NCI-H1092 (cell line): Measurements from ENCODE around the gene DGUOK.

Experiments
- DNase-seq: peaks from one replicate; lab custom pipeline; 2025; lab: John Stamatoyannopoulos, UW

Gene DGUOK

DNA sequence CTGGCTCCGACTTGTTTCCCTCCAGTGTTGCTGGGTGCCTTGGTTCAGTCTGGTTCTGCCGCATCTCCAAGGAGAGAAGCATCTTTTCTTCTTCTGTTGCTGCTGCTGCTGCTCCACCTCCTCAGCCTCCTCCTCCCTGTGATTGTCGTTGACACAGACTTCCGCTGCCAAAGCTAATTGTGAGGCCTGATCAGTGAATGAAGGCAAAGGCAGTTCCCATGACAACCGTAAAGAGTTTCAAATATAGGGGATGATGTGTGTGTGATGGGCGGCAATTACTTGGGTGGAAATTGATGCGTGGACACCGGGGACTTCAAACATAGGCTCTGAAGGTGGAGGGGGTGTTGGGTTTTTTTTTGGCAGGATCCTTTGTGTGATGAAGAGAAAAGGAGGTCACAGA is 71.8 kb downstream of the DGUOK start:
- no peak for DNase-seq

DNA sequence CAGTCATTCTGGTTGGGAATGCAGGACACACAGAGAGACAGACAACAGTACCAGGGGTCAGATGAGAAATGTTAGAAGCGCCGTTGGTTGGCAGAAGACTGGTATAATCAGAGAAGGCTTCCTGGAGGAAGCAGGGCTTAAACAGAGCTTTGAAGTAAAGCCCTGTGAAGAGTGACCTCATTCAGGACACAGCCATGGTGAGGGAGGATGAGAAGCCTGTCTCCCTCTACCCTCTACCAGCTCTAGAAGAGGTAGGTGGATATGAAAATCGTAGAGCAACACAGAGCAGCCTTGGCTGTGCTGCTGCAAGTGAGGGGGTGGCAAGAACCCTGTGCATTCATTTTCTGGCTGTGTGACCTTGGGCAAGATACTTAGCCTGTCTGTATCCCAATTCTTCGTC is 72.3 kb downstream of the DGUOK start:
- no peak for DNase-seq

DNA sequence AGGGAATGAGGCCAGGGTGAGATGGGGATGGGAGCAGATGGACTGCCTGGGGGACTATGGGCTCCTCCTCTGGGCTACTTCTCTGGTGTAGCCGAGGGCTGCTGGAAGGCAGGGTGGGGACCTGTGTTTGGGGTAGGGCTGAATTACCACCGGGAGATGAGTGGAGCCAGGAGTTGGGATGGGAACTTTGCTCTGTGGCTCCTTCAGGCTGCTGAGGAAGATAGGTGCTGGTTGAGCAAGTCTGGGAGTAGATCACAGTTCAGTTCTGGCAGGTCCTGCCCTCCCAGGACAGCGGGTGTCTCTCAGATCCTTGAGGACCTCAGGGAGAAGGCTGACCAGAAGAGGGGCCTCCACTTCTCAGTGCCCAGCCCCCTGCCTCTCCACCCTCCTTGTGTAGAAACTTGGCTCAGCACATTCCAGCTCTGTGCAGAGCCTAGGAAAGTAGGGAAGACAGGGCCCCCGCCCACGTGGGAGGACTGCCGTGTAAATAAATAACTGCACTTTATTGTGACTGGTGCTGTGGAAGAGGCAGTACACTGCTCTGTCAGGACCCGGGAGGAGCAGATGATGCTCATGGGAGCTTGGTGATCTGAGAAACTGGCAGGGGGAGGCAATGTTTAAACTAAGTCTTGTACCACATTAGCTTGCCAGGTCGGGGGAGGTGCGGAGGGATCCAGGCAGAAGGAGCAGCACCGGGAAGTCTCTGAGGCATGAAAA is 73.4 kb downstream of the DGUOK start:
- no peak for DNase-seq

GRCh38 chr2:74000666-74001065 is 74.0 kb downstream of the DGUOK start:
- DNase-seq: no peak

DNA sequence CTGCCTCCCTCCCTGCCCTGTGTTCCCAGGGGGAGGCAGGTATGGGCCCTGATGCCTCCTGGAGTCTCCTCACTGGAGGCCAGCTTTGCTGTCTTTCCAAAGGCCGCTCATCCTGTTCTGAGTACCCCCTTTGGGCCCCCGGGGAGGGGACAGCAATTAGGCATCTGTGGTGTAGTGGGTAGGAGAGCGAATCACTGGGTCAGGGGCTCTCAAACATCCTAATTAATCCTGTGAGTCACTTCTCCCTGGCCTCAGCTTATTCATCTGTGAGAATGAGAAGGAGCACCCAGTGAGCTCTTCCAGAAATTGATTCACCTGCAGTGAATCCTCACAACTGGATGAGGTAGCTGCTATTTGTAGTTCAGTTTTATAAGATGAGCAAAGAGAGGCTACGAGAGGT is 74.4 kb downstream of the DGUOK start:
- no peak for DNase-seq

- DNase-seq: no peak
Measured at GRCh38 chr2:74001781-74002504, 75.3 kb downstream of the DGUOK start.

DNA sequence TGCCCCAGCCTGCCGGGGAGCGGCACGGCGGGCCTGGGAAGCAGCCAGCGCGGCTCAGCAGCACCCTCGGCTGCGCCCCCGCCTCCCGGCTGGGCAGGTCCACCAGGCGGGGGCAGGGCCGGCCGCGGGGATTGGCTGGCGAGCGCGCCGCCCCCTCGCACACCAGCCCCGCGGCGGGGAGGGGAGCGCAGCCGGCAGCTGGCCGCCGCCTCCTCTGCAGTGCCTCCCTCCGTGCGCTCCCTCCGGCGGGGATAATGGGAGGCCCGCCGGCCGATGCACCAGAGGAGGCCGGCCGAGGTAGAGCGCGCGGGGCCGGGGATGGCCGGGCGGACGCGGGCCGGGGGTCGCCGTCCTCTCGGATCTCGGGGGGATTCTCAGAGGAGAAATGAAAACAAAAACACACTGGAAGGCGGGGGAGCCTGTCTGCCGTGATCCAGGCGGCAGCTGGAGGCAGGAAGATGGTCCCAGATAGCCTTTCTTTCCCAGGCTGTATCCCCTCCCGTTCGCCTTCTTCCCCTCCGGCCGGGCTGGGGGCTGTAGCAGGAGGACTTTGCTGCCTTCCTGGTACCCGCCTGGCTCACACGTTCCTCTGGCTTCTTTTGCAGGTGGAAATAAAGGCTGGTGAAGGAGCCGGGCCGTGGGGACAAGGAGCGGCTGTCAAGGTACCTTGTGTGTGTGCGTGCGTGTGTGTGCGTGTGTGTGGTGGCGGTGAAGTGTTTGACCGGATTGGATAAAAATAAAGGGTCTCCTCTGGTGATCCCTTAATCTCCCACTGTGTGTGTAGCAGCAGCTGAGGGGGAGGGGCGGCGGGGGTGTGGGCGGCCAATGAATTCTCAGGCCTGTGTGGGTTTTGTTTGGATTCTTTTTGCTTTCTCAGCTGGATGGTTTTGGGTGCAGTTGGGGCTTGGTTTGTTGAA is 76.1 kb downstream of the DGUOK start:
- peak; percentile 74 for DNase-seq

- no peak for DNase-seq
Measured at GRCh38 chr2:74003494-74004211, 77.0 kb downstream of the DGUOK start.

DNA sequence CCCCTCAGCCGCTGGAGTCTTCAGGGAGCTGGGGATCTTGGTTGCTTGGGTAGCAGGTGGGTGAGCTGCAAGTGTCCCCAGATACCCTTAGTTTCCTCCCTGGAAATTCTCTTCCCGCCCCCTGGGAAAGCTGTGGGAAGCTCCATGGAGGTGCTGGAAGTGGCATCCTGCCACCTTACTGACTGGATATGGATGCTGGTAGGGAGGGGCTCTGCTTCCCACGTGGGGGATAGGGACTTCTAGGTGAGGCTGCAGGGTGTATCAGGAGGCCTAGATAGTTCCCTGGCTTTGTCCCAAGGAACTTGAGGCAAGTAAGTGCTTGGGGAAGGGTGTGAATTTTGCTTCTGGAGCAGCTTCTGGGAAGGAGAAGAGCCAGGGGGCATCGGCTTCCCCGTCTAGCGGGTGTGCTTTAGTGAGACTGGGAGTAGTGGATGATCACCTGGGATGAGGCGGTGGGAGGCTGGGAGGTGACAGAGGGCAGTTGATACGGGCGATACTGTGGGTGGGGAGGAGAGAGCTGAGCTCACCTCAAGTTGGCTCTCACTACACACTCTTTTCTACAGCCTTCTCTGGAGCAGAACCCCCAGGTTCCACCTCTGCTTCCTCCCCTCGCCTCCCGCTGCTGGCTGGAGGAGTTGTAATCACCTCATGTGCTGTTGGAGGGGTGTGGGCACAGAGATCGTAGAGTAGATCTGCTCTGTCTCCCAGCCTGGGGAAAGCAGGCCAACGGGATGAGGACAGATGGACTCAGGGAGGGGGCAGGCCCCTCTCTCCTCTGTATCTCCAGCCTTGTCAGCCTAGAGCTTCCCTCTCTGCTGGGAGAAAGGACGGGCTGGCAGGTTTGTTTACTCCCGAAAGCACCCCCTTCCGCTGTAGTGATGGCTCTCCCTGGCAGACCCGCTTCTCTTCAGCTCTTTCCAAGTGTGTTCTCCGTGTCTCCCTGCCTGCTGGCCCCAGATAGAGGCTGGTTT is 77.8 kb downstream of the DGUOK start:
- DNase-seq: no peak

- no peak for DNase-seq
Measured at GRCh38 chr2:74005786-74006185, 79.1 kb downstream of the DGUOK start.

GRCh38 chr2:74006459-74006858 is 79.8 kb downstream of the DGUOK start:
- DNase-seq: no peak

DNA sequence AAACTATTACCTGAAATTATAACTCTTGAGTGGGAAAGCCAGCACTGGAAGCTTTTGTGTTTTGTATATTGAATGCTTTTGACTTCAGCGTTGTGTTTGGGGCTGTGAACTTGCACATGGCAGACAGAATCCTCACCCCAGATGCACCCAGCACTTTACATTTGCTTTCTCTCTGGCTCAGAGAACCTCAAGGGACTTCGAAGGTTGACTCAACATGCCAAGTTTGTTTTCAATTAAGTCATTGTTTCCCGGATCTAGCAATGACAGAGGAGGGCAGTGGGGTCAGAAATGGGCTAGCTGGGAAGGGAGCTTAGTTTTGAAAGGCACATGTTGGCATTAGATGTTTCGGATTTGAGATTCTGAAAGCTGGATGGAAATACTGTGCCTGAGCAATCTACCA is 80.4 kb downstream of the DGUOK start:
- no peak for DNase-seq

DNA sequence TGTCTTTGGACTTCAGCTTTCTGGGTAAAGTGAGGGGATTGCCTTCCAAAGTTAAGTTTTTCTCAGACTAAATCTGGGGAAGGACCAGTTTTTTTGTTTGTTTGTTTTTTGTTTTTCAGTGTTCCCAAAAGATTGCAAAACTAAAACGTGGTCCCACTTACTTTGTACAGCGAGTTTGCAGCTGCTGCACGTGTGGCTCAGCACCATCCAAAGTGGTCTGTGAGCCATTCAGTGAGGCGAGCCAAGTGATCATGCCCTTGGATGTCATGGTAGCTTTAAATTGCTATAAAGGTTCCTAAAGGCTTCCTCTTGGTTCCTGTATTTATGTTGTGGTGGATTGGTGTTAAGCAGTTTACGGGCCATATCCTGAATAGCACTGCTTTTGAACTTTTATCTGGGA is 81.0 kb downstream of the DGUOK start:
- DNase-seq: no peak
